HAP-1 (cell line): ENCODE measurements around the gene ENG.
"Not testable (repeated sequence)": the region's sequence is repeated elsewhere in the genome, so short reads cannot be mapped to it uniquely, and the experiment has no call there.

ENCODE experiments used
- DNase-seq, 2 experiments: peaks; one replicate each; pipeline ENCODE4 v3.0.0-alpha.2; 2016 to 2020; ENCODE audit warnings: low spot score in 2 of 2
- H3K27me3 ChIP-seq: fragments of 250-450 bp; sonication (Bioruptor Pico); 2 replicates; pipeline ENCODE4 v1.5.1; 2020; ENCODE audit warnings: low read depth, mild to moderate bottlenecking, moderate library complexity
- H3K36me3 ChIP-seq: fragments of 250-450 bp; sonication (Bioruptor Pico); replicated peaks from 2 replicates; pipeline ENCODE4 v1.5.1; 2020; ENCODE audit warnings: mild to moderate bottlenecking
- H3K4me1 ChIP-seq: fragments of 250-450 bp; sonication (Bioruptor Pico); 2 replicates; pipeline ENCODE4 v1.5.1; 2020; ENCODE audit warnings: mild to moderate bottlenecking
- H3K4me3 ChIP-seq: fragments of 250-450 bp; sonication (Bioruptor Pico); 2 replicates; pipeline ENCODE4 v1.5.1; 2020; ENCODE audit warnings: mild to moderate bottlenecking, moderate library complexity
- H3K9me3 ChIP-seq: fragments of 250-450 bp; sonication (Bioruptor Pico); 2 replicates; pipeline ENCODE4 v1.5.1; 2020; ENCODE audit warnings: mild to moderate bottlenecking, moderate library complexity
- in situ Hi-C: fragments of 300-500 bp; cut with MboI; formaldehyde crosslinking; loops from 3 replicates; pipeline ENCODE4 v1.14.3; 2020; ENCODE audit warnings: low sequenced_read_pairs, inconsistent platforms, mixed read lengths

Gene ENG

DNA sequence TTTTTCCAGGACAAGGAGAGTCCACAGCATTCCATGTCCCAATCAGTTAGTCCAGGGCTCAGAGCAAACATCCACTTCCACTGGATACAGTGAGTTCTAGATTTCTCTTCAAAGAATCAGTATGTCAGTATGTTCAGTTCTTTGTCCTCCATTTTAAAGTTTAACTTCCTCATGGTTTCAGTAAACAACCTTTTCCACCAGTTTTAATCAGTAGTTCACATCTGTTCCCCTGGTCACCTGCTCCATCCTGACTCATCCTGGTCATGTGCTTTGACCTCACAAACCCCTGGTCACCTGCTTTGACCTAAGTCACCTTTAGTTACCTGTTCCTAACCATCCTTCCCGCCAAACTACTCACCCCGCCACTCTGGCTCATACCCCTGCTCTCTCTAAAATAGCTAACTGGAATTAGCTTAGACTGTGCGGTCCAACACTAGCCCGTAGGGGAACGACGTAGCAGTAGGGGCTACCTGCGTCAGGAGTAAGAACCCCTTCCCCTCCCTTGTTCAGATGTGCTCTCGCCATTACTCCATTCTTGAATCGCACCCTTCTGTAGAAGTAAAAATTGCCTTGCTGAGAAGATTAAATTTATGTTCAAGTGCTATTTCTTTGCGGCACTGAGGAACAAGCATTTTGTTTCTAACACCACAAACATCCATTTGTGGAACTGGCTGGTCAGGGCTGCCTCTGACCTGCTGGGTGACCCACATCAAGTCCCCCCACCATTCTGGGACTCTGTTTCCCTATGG, 5.5 kb downstream of the ENG start:
- in situ Hi-C loops = no loop called here
- no peaks in the 10 kb centered on the region for H3K4me1 ChIP-seq
- H3K4me3 ChIP-seq = no peak overlapping the region
- H3K9me3 ChIP-seq = no peaks in the 10 kb centered on the region
- DNase-seq = no peak
- no peaks in the 10 kb centered on the region for H3K36me3 ChIP-seq
- H3K27me3 ChIP-seq = no peaks in the 10 kb centered on the region

DNA sequence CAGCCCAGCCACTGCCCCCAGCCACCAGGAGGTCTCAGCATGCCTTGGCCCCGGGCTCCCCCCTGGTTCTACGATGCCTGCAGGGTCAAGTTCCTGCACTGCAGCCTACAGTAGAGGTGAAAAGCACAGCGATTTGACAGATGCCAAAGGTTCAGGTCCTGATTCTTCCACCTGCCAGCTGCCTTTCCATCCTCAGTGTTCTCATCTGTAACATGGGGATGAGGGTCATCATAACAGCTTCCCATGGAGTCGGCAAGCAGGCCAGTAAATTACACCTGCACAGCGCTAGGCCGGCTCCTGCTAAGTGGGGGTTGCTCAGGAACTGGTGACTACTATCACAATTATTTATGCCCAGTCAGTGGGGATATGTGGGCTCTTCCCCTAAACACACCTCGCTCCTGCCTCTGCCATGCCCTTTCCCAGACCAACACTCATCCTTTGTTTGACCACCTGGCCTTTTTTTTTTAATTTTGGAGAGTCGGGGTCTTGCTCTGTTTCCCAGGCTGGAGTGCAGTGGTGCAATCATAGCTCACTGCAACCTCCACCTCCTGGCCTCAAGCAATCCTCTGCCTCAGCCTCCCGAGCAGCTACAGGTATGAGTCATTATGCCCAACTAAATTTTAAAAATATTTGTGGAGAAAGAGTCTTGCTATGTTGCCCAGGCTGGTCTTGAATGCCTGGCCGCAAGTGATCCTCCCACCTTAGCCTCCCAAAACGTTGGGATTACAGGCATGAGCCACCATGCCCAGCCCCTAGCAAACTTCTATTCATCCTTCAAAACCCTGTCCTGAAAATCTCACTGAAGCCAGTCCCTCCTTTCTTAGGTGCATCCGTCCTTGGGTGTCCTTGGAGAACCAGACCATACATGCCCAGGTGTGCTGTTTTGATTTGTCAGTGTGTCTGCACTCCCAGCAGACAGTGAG, 6.4 kb downstream of the ENG start:
- Histone ChIP-seq H3K27me3 (no peaks in the 10 kb centered on the region), H3K4me3 (no peak overlapping the region), H3K9me3 (no peaks in the 10 kb centered on the region), H3K4me1 (no peaks in the 10 kb centered on the region), H3K36me3 (no peaks in the 10 kb centered on the region)
- DNase-seq = no peak
- in situ Hi-C loops = no loop called here

DNA sequence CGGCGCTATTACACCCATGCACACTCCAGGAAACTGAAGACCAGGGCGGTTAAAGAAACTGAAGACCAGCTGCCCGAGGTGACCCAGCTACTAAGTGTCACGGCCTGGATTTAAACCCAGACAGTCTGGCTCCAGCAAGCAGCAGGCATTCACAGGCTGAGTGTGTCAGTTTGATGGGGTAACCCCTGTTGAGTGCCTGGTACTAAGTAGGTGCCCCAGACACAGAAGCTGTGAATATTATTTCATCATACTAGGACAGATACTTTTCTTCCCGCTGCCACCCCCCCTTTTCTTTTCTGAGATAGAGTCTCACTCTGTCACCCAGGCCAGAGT, 7.3 kb downstream of the ENG start:
- Histone ChIP-seq H3K4me1 (no peaks in the 10 kb centered on the region), H3K4me3 (no peak overlapping the region), H3K27me3 (no peaks in the 10 kb centered on the region), H3K9me3 (no peaks in the 10 kb centered on the region), H3K36me3 (no peaks in the 10 kb centered on the region)
- in situ Hi-C loops = no loop called here
- no peak for DNase-seq

DNA sequence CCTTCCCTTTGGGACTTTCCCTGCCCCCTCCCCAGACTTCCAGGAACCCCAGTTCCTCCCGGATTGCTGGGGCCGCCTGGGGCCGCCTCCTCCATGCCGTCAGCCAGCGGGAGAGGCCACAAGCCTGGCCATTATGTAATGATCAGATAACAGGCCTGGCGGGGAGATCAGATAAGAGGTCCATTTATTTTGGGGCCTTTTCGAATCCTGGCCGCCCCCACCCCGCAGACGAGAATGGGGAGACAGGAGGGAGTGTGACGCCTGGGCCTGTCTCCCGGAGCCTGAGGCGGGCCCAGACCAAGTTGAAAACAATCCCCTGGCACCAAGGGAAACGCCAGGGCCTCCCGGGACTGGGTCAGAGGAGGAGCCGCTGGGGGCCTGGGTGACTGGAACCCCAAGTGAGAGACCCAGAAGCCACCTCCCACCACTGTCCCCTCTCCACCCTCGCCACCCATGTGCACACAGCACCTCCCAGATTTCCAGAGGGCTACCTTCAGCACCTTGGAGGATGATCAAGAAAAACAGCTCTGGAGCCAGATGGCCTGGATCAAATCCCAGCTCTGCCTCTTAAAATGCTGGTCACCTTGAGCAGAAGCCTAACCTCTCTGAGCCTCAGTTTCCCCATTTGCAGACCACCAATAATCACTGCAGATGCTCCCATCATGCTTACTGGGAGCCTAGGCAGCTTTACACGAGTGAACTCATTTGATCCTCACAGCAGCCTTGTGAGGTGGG, 7.8 kb downstream of the ENG start:
- in situ Hi-C loops = no loop called here
- Histone ChIP-seq H3K36me3 (no peaks in the 10 kb centered on the region), H3K27me3 (no peaks in the 10 kb centered on the region), H3K9me3 (no peaks in the 10 kb centered on the region), H3K4me3 (no peak overlapping the region), H3K4me1 (no peaks in the 10 kb centered on the region)
- DNase-seq = no peak

DNA sequence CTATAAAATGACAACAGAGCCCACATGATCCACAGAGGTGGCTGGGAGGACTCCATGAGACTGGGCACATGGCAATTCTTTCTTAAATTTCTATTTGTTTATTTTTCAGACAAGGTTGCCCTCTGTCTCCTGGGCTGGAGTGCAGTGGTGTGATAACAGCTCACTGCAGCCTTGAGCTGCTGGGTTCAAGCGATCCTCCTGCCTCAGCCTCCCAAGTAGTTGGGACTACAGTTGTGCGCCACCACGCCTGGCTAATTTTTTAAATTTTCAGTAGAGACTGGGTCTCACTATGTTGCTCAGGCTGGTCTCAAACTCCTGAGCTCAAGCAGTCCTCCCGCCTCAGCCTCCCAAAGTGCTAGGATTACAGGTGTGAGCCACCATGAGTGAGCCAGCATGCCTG, 8.8 kb downstream of the ENG start:
- H3K4me1 ChIP-seq, H3K9me3 ChIP-seq, H3K4me3 ChIP-seq, H3K27me3 ChIP-seq, in situ Hi-C loops, H3K36me3 ChIP-seq, DNase-seq: not testable (repeated sequence)

DNA sequence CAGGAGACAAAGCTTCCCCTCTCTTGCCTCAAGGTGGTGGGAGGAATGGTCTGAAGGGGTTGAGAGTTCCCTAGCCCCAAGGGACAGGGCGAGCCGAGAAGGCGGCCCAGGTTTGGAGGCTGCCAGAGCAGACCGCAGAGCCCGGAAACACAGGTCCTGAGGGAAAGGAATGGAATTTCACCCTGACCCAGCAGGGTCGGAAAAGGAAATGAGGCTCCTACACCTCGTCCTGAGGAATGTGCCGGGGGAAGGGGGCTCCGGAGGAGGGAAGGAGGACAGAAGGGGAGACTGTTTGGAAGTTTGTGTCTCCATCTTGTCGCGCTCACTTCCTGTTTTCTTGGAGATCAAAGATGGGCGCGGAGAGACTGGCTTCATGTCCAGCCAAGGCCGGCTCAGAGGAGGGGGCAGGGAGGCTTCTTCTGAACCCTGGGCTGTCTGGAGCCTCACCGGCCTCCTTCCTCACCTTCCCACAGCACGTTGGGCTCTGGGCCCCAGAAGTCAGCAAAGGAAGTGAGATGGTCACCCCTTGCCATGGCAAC, 9.6 kb downstream of the ENG start:
- Histone ChIP-seq H3K4me1 (no peaks in the 10 kb centered on the region), H3K27me3 (no peaks in the 10 kb centered on the region), H3K9me3 (no peaks in the 10 kb centered on the region), H3K36me3 (no peaks in the 10 kb centered on the region), H3K4me3 (no peak overlapping the region)
- DNase-seq = no peak
- in situ Hi-C loops = no loop called here

DNA sequence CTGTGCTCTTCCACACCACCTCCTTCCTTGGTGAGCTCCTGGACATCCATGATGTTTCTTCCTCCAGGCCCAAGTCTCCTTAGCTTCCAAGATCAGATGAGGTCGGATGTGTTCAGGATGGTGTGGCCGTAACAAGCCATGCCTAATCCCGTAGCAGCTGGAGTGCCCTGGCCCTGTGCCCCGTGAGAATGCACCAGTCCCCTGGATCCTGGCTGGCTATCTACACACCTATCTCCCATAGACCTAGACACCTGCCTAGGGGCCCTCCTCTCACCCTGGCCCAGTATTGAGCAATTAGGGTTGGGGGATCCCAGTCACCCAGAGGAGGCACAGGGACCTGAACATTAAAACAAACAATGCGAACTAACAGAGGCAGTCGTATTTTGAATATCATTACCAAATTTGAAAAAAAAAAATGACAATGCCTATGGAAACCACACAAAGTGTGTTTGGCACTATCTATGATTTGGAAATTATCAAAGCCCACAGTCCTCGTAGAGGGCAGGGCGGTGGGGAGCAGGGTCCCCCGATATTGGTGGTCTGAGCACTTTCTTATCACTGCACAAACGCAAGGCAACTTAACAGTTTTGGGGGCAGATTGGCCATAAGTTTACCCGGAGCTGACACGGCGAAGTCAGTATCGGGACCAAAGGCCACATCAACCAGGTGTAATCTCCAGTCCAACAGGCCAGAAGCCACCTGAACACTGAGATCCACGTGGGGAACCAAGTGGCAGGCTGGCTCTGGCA, 13.2 kb downstream of the ENG start:
- Histone ChIP-seq H3K36me3 (no peaks in the 10 kb centered on the region), H3K27me3 (no peaks in the 10 kb centered on the region), H3K4me1 (no peaks in the 10 kb centered on the region), H3K4me3 (no peak overlapping the region), H3K9me3 (no peaks in the 10 kb centered on the region)
- in situ Hi-C loops = no loop called here
- no peak for DNase-seq

DNA sequence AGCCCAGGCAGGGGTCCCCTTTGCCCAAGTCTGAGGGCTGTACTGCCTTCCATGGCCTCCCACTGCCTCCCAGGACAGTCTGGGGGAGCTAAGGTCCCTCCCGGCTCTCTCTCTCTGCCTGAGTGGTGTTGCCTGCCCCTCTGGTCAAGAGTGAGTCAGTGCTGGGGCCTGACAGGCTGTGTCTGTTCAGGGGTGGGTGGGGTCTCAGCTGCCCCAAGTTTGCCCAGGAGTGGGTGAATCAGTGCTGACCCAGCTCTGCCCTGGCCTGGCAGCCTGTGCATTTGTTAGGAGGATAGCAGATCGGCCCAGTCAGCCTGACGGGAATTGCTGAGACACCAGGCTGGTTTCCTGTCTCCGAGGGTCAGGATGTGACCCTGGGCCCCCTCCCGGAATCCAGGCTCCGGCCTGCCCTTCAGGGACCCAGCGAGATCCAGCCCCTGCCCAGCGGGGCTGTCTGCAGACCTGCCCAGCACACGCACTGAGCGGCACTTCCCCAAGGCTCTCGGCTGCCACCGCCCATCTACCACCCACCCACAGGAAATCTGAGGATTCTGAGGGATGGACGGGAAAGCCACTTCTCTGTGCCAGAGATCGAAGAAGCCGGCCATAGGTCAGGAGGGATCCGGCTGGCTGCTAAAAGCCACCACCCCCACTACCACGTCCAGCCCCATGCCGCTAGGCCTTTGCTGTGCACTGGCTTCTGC, 15.9 kb downstream of the ENG start:
- Histone ChIP-seq H3K4me3 (no peak overlapping the region), H3K4me1 (no peaks in the 10 kb centered on the region), H3K27me3 (no peaks in the 10 kb centered on the region), H3K9me3 (no peaks in the 10 kb centered on the region), H3K36me3 (no peaks in the 10 kb centered on the region)
- in situ Hi-C loops = no loop called here
- no peak for DNase-seq

DNA sequence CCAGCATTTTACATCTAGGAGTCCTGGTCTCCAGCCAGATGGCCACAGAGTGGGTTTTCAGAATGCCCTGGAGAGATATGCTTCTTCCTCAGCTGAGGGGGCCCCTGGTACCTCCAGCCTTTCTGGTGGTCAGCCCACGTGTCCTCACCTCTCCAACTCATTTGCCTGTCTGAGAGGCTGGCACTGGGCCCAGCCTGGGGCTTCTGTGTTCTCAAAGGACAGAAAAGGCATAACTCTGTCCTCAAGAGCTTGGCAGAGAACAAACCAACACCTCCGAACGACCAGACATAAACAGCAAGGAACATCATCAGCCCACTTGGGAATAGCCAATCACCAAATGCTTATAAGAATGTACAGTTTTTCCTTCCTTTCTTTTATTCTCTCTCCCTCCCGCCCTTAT, 17.1 kb downstream of the ENG start:
- no peak overlapping the region for H3K4me3 ChIP-seq
- no peaks in the 10 kb centered on the region for H3K4me1 ChIP-seq
- no peaks in the 10 kb centered on the region for H3K27me3 ChIP-seq
- H3K36me3 ChIP-seq = no peaks in the 10 kb centered on the region
- in situ Hi-C loops = no loop called here
- no peaks in the 10 kb centered on the region for H3K9me3 ChIP-seq
- DNase-seq = no peak

DNA sequence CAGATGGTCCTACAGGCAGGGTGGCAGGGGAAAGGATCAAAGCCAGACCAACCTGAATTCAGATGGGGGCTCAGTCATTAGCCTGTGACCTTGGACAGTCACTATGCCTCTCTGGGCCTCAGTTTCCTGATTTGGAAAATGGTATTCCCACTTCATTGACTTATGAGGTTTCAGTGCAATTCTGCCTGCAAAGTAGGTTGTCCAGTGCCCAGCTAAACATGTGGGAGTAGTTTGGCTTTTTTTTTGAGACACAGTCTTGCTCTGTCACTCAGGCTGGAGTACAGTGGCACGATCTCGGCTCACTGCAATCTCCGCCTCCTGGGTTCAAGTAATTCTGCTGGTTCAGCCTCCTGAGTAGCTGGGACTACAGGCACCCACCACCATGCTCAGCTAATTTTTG, 17.9 kb downstream of the ENG start:
- DNase-seq, H3K36me3 ChIP-seq, H3K4me3 ChIP-seq, in situ Hi-C loops, H3K9me3 ChIP-seq, H3K4me1 ChIP-seq, H3K27me3 ChIP-seq: not testable (repeated sequence)

DNA sequence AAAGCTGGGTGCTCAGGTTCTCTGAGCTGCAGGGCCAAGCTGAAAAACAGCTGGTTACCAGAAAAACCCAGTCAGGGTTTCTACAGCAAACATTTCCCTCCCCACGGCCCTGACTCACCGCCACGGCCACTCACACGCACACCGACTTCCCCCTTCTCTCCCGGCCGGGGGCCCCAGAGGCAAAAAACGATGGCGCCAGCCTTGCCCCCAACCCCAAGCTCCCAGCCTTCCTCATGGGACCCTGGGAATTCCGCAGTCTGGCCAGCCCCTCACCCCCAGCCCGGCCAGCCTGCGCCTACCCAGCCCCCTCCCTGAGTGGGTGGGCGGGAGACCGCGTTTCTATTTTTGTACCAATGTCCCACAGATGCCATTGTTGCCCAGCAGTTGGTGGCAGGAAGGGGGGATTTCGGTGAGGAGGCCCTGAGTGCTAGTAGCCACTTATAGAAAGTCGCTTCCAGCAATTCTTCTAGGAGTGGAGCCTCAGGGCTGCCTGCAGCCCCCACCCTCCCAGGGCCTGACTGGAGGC, 18.4 kb downstream of the ENG start:
- DNase-seq = no peak
- no peaks in the 10 kb centered on the region for H3K9me3 ChIP-seq
- H3K27me3 ChIP-seq = no peaks in the 10 kb centered on the region
- H3K36me3 ChIP-seq = no peaks in the 10 kb centered on the region
- H3K4me3 ChIP-seq = no peak overlapping the region
- in situ Hi-C loops = no loop called here
- no peaks in the 10 kb centered on the region for H3K4me1 ChIP-seq

DNA sequence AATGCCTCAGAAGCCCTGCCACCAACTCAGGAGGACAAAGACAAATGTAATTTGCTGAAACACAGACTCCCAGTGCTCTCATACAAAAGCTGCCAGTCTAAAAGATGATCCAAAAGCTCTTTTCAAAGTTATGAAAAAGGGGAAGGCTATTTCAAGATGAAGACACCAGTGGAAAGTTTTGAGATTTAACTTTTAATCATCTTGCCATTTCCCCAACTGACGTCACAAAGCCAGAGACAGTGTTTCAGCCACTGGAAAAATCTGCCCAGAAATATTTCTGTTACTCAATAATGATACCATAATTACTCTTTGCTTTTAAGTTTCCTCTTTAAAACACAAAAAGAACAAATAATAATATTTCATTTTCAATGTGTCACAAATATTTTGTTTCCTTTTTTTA, 20.9 kb downstream of the ENG start:
- no peak for DNase-seq
- Histone ChIP-seq H3K9me3 (no peaks in the 10 kb centered on the region), H3K27me3 (no peaks in the 10 kb centered on the region), H3K4me3 (no peak overlapping the region), H3K4me1 (no peaks in the 10 kb centered on the region), H3K36me3 (no peaks in the 10 kb centered on the region)
- in situ Hi-C loops = no loop called here

DNA sequence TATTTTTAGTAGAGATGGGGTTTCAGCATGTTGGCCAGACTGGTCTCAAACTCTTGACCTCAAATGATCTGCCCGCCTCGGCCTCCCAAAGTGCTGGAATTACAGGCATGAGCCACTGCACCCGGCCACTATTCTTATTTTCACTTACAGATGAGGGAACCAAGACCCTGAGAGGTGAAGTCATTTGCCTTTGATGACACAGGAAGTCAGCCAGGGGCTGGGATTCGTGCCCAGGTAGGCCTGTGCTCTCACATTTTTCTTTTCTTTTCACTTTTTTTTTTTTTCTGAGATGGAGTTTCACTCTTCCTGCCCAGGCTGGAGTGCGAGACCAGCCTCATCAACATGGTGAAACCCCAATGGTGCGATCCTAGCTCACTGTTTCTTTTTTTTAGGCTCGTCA, 22.2 kb downstream of the ENG start:
- DNase-seq = no peak
- Histone ChIP-seq H3K4me3 (no peak overlapping the region), H3K27me3 (no peaks in the 10 kb centered on the region), H3K9me3 (no peaks in the 10 kb centered on the region), H3K4me1 (no peaks in the 10 kb centered on the region), H3K36me3 (no peaks in the 10 kb centered on the region)
- in situ Hi-C loops = no loop called here
